Suprapubic skin (tissue), 3 donors: Measurements from ENCODE around the gene CMTM8.

Source experiments
- POLR2A ChIP-seq, 2 donors: fragments of 450-650 bp; IDR thresholded peaks; one replicate each; pipeline ENCODE4 v1.6.1; 2017; ENCODE audit warnings: antibody characterized with exemption in 2 of 2, mild to moderate bottlenecking in 2 of 2, moderate library complexity in 2 of 2
- TF ChIP-seq, protein P1 (sequence below), 2 donors: fragments of 200-600 bp in 1 of 2; fragments of 450-650 bp in 1 of 2; sonication (generic) in 1 of 2; IDR thresholded peaks; one replicate each; pipeline ENCODE4 v1.5.1; 2016 to 2019; ENCODE audit warnings: antibody characterized with exemption in 2 of 2, mild to moderate bottlenecking in 1 of 2, moderate library complexity in 1 of 2

DNA sequence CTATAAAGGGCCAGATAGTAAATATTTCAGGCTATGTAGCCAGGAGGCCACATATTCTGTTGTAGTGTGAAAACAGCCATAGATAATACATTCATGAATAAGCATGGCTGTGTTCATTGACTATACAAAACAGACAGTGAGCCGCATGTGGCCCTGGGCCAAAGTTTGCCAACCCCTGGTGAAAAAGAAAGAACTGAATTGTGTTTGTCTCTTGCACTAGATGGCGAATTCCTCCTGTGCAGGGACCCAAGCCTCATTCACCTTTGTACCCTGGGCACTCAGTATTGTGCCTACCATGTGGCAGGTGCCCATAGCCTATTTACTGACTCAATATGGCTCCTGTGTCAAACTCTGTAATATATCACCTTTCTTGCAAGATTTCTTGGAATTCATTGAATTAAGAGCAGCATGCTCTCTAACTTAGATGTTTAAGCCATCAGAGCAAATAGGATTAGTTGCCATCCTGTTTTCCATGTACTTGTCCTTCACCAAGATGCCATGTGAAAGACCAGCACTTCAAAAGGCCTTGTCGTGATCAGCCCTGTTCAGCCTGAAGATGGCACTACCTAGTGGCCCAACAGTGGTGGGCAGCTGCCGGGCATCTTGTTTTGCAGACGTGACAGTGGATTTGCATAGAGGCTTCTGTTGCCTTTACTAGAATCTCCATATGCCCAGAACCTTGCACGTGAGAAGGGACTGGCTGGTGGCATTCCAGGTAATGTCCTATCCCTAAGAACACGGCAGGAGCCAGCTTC lies 102.3 kb downstream of the CMTM8 start:
- TF ChIP-seq, protein P1, sequence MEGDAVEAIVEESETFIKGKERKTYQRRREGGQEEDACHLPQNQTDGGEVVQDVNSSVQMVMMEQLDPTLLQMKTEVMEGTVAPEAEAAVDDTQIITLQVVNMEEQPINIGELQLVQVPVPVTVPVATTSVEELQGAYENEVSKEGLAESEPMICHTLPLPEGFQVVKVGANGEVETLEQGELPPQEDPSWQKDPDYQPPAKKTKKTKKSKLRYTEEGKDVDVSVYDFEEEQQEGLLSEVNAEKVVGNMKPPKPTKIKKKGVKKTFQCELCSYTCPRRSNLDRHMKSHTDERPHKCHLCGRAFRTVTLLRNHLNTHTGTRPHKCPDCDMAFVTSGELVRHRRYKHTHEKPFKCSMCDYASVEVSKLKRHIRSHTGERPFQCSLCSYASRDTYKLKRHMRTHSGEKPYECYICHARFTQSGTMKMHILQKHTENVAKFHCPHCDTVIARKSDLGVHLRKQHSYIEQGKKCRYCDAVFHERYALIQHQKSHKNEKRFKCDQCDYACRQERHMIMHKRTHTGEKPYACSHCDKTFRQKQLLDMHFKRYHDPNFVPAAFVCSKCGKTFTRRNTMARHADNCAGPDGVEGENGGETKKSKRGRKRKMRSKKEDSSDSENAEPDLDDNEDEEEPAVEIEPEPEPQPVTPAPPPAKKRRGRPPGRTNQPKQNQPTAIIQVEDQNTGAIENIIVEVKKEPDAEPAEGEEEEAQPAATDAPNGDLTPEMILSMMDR (IDR thresholded peaks at IDR 0.05), result no peak
- TF ChIP-seq POLR2A (IDR thresholded peaks at IDR 0.05), result no peak
